Muscle layer of colon (tissue), 2 donors: ENCODE data around the gene TMEM100.

ENCODE experiments used
- H3K27ac ChIP-seq: one replicate; pipeline ENCODE4 v1.7.0; 2013; ENCODE audit warnings: low read depth, mild to moderate bottlenecking, low read length, moderate library complexity
- H3K27me3 ChIP-seq, 2 donors: one replicate each; pipeline ENCODE4 v1.7.0; 2013; ENCODE audit warnings: low read length in 2 of 2, mild to moderate bottlenecking in 2 of 2; ENCODE audit not compliant: insufficient read depth in 2 of 2, control insufficient read depth in 1 of 2
- H3K36me3 ChIP-seq: one replicate; pipeline ENCODE4 v1.7.0; 2013; ENCODE audit warnings: mild to moderate bottlenecking, low read length; ENCODE audit not compliant: insufficient read depth
- H3K4me1 ChIP-seq: one replicate; pipeline ENCODE4 v1.7.0; 2013; ENCODE audit warnings: mild to moderate bottlenecking, low read length; ENCODE audit not compliant: insufficient read depth
- H3K4me3 ChIP-seq, 2 donors: one replicate each; pipeline ENCODE4 v1.7.0; 2013; ENCODE audit warnings: low read length in 2 of 2, low read depth in 1 of 2, mild to moderate bottlenecking in 1 of 2, moderate library complexity in 1 of 2
- H3K9ac ChIP-seq: one replicate; pipeline ENCODE4 v1.7.0; 2013; ENCODE audit warnings: low read length
- H3K9me3 ChIP-seq: one replicate; pipeline ENCODE4 v1.7.0; 2013; ENCODE audit warnings: mild to moderate bottlenecking, low read length
- donor health status: abdominal sarcoma.
- donor health status: Adenocarcinoma of cecum.

TMEM100 gene

DNA sequence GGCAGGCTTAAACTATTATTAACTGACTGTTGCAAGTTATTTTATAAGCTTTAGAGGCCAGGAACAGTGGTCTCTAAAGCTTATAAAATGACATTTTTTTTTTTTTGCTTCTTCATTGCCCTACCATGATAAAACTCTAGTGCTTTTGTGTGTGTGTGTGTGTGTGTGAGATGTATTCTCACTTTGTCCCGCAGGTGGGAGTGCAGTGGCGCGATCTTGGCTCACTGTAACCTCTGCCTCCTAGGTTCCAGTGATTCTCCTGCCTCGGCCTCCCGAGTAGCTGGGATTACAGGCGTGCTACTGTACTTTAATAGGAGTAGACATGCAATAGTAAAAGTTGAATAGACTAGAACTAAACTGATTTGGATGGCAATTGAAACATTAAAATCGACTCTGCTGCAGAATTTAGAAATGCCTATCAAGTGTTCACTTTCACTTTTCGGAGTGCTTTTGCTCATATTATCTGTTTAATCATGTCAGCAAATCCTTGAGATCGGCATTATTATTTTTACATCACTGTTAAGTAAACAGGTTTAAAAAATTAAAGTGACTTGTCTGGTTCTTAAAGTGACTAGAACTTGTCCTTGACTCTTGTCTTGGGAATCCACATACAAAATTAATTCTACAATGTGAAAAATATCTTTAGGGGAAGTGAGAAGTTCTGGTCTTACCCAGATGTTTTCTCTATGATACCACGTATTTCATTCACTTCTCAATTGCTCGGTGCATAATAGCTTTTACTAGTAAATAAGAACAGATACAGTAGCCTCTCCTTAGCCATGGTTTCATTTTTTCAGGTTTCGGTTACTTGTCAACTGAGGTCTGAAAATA lies 19.8 kb upstream of the TMEM100 start:
- H3K36me3 ChIP-seq: no peaks in the 10 kb centered on the region
- H3K9me3 ChIP-seq: no peaks in the 10 kb centered on the region
- no peaks in the 10 kb centered on the region for H3K27me3 ChIP-seq
- no peak overlapping the region for H3K9ac ChIP-seq
- H3K4me1 ChIP-seq: no peaks in the 10 kb centered on the region
- H3K27ac ChIP-seq: no peak overlapping the region
- no peak overlapping the region for H3K4me3 ChIP-seq

DNA sequence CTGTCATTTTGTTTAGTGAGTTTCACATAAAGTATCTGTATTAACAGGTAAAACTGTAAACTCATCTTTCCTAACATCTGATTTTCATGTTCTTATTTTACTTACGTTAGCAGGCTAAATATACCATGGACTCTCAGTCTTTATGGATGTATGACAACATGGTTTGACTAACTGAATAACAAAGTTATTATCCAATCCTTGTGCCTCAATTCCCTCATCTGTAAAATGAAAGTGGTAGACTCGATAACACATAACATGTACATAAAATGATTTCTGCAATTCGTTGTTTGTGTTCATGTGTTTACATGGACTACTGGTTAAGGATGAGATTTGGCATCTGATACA lies 18.7 kb upstream of the TMEM100 start:
- no peaks in the 10 kb centered on the region for H3K4me1 ChIP-seq
- H3K36me3 ChIP-seq: no peaks in the 10 kb centered on the region
- no peak overlapping the region for H3K27ac ChIP-seq
- H3K27me3 ChIP-seq: no peaks in the 10 kb centered on the region
- no peak overlapping the region for H3K4me3 ChIP-seq
- no peaks in the 10 kb centered on the region for H3K9me3 ChIP-seq
- H3K9ac ChIP-seq: no peak overlapping the region

DNA sequence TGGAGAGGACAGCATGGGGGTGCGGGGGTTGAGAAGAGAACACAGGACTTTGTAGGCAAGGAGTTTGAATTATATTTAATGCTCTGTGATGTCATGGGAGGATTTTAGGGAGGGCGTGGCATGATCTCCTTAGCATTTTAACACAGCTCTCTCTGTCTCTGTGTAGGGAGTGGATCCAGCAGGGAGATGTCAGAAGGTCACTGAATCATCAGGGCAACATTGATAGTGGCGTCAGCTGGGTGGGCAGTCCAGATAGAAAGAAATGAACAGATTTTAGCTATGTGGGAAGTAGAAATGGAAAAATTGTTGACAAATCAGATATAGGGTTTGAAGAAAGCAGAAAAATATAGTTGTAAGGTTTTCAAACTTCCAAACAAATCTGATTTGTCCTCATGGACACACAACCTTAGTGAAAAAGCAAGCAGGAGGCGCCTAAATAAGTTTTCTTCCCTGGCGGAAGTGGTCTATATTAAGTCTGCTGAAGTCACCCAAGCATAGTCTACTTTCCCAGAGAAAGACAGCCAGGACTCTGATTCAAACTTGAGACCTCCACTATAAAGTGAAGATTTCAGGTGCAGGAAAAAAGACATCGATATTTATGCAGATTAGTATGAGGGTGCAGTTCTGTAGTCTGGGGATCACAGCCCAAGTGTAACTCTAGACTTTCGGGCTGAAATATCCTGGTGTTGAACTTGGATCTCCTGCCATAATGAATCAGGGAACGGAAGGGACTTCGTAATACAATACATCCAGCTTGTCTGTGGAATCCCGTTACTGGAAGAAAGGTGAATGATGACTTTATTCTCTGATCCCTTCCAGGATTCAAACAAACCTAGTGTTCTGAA lies 18.1 kb upstream of the TMEM100 start:
- no peaks in the 10 kb centered on the region for H3K27me3 ChIP-seq
- no peaks in the 10 kb centered on the region for H3K36me3 ChIP-seq
- H3K4me3 ChIP-seq: no peak overlapping the region
- H3K9ac ChIP-seq: no peak overlapping the region
- no peak overlapping the region for H3K27ac ChIP-seq
- no peaks in the 10 kb centered on the region for H3K4me1 ChIP-seq
- no peaks in the 10 kb centered on the region for H3K9me3 ChIP-seq

DNA sequence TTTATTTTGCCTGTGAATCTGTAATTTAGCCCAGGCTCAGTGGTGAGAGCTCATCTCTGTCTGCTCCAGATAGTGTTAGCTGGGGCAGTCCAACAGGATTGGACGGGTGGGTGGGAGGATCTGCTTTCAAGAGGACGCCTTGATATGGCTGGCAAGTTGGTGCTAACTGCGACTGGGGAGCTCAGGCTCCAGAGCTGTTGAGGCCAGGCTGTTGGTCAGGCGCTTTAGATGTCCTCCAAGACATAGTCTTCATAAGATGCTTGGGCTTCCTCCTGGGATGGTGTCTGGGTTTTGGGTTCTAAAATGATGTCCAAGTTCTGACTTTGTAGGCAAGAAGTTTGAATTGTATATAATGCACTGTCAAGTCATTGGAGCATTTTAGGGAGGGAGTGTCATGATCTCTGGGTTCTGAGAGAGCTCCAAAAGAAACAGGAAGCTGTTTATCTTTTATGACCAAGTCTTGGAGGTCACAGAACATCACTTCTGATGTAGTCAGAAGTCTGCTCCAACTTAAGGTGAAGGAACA lies 15.4 kb upstream of the TMEM100 start:
- H3K36me3 ChIP-seq: no peaks in the 10 kb centered on the region
- no peak overlapping the region for H3K9ac ChIP-seq
- no peak overlapping the region for H3K4me3 ChIP-seq

DNA sequence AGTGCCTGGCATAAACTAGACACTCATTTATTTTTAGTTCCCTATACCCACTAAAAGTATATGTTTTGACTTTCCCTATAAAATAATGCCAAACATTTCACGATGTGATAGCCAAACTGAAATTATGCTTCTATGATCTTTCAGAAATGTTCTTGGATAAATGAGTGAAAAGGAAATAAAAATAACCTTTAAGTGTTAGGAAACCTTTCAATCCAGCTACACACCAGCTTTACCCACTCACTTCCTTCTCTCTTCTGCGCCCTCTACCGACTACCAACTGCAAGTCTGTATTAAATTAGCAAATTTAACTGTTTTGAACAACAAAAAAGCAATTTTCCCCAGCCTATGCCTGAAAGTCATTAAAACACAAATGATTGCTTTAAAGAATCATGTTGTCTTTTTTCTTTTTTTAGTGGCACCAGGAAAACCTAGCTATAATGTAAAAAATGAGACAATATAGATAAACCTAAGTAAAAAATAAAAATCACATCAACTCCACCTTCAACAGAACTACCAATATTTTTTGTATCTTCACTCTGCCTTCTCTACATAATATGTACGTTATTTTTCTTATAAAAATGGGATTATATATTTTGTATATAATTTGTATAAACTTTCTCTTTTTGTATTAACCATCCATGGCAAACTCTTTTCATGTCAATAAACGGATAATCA lies 13.2 kb upstream of the TMEM100 start:
- no peaks in the 10 kb centered on the region for H3K27me3 ChIP-seq
- no peak overlapping the region for H3K4me3 ChIP-seq
- H3K36me3 ChIP-seq: no peaks in the 10 kb centered on the region
- peaks cover 28% of the 10 kb centered on the region for H3K4me1 ChIP-seq
- no peak overlapping the region for H3K27ac ChIP-seq
- no peaks in the 10 kb centered on the region for H3K9me3 ChIP-seq
- no peak overlapping the region for H3K9ac ChIP-seq

More for the DNA sequence above, 15.4 kb upstream of the TMEM100 start:
- no peak overlapping the region for H3K27ac ChIP-seq
- H3K9me3 ChIP-seq: no peaks in the 10 kb centered on the region
- H3K4me1 ChIP-seq: peaks cover 7% of the 10 kb centered on the region
- no peaks in the 10 kb centered on the region for H3K27me3 ChIP-seq

DNA sequence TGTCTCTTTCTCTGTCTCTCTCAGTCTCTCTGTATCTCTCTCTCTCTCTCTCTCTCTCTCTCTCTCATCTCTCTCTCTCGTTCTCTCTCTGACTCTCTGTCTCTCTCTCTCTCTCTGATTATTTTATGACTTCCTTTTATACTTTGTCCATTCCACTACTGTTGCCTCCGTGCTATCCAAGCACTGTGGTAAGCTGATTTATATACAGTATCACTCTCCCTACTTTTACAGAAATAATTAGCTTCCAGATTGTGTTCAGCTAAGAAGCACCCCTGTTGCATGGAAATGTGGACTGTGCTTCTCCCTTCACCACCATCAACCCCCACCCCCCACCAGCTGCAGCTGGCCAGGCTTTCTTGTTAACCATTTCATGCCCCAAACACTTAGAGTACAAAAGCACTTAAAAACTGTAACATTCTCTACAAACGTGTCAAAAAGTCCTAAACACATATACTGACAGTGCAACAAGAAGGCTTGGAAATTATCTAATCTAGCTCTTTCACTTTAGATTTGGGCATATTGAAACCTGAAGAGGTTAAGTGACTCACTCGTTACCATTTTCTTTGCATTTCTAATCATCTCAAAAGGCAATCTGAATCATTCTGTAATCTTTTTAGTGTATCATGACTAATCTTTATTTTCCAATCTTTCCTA lies 11.6 kb upstream of the TMEM100 start:
- H3K4me1 ChIP-seq: peaks cover 31% of the 10 kb centered on the region
- H3K9ac ChIP-seq: no peak overlapping the region
- H3K27ac ChIP-seq: no peak overlapping the region

DNA sequence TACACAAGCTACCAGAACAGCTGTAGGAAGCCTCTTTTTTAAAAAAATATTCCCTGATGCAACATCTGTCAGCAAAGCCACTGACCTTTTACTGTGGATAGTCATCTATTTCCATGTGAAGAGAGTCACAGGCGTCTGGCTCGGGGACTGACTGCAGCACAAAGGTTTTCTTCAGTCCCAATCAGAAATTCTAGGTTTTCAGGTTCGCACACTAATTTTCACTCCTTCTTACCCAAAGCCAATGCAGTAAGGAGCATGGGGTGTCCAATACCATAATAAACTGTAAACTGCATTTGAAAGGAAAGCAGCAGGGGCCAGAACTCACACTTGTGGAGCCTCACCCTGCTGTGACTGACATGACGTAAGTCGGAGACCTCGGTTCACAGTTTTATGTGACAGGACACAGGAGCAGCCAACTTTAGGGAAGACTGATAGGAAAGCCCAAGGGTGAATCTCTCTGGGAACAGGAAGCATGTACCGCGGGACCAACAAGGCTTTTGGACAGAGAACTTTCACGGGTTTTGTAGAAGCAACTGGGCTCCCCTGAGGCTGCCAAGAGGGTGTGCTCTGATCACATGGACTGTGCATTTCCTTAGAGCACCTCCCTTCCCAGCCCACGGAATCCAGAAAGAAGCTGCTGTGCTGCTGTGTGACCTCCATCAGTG lies 9.1 kb upstream of the TMEM100 start:
- Histone ChIP-seq H3K4me1 (peaks cover 44% of the 10 kb centered on the region), H3K9me3 (no peaks in the 10 kb centered on the region), H3K36me3 (no peaks in the 10 kb centered on the region), H3K27me3 (no peaks in the 10 kb centered on the region), H3K4me3 (peak overlapping the region in 1 of 2 donors; percentile 30), H3K9ac (no peak overlapping the region), H3K27ac (peak overlapping the region; percentile 62)

More for the DNA sequence above, 11.6 kb upstream of the TMEM100 start:
- H3K4me3 ChIP-seq: no peak overlapping the region
- H3K9me3 ChIP-seq: no peaks in the 10 kb centered on the region
- H3K36me3 ChIP-seq: no peaks in the 10 kb centered on the region
- H3K27me3 ChIP-seq: no peaks in the 10 kb centered on the region

DNA sequence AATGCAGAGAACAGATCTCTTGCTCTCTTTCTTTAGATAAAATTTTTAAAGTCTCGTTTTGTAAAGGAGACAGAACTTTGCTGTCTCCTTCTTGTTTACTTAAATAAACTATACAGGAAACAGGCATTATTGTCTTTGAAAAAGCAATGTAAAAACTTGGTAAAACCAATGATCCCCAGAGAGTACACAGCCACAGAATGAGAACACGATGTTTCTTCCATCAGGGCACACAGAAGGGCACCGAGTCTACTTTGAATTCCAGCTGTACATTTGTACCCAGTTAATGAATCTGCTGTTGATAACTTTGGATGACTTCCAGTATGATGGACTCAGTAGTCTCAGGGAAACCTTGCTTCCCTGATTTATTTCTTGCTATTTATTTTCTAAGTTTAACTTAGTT lies 8.1 kb upstream of the TMEM100 start:
- no peaks in the 10 kb centered on the region for H3K36me3 ChIP-seq
- H3K9ac ChIP-seq: no peak overlapping the region
- H3K9me3 ChIP-seq: no peaks in the 10 kb centered on the region
- peak overlapping the region; percentile 62 for H3K27ac ChIP-seq
- H3K4me1 ChIP-seq: peaks cover 53% of the 10 kb centered on the region
- no peaks in the 10 kb centered on the region for H3K27me3 ChIP-seq
- H3K4me3 ChIP-seq: no peak overlapping the region

DNA sequence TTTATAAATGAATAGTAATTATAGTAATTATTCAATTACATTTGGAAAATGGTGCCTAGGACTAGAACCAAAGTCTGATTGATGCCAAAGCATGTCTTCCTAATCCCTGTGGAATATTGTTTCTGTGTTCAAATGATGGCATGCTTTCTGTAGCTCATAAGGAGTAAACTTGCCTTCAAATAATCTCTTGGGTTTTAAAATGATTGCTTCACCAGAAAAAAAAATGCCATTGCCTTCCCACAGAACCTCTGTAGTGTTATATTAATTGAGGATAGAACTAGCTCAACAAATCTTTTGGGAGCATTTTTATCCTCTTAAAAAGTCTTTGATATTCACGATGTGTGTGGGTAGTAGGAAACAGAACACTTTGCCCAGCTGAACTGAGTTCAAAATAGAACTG lies 7.7 kb upstream of the TMEM100 start:
- H3K27me3 ChIP-seq: no peaks in the 10 kb centered on the region
- H3K36me3 ChIP-seq: no peaks in the 10 kb centered on the region
- H3K9ac ChIP-seq: no peak overlapping the region
- peaks cover 53% of the 10 kb centered on the region for H3K4me1 ChIP-seq
- H3K27ac ChIP-seq: no peak overlapping the region
- no peaks in the 10 kb centered on the region for H3K9me3 ChIP-seq
- H3K4me3 ChIP-seq: no peak overlapping the region

DNA sequence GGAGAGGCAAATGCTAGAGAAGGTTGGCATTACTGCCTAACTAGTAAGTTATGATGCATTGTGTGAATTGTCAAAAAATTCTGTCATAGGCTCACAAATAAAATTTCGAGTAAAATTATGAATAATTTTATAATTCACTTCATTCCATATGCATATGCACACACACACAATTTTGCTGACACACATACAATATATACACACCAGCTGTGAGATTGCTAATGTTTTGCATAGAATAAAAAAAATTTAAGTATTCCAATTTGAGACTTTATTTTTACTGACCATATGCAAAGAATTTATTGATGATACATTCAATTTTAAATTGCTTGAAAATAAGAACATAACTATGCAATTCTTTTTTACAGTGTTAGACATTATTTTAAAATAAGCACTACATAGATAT lies 6.8 kb upstream of the TMEM100 start:
- Histone ChIP-seq H3K9ac (no peak overlapping the region), H3K36me3 (no peaks in the 10 kb centered on the region), H3K9me3 (no peaks in the 10 kb centered on the region), H3K27ac (no peak overlapping the region), H3K4me3 (peak overlapping the region in 1 of 2 donors; percentile 1), H3K27me3 (no peaks in the 10 kb centered on the region), H3K4me1 (peaks cover 53% of the 10 kb centered on the region)
